Endothelial cell of umbilical vein (primary cell): ENCODE results near the gene TSSC4. TPM values are rescaled to one million over a fixed set of nuclear protein-coding genes. Genes with fewer than 3 reads are reported as not detected.

Experiments
- BruUV-seq: library from RNA; stranded (reverse); fragments of 400-500 nt; replicated peaks from 2 replicates; lab custom pipeline; 2021; lab: Mats Ljungman, UMichigan
- CTCF ChIA-PET: fragments of 300-600, 350-600 bp; sonication (Branson Sonifier 250); formaldehyde crosslinking; loops from one replicate; lab custom pipeline; 2021; ENCODE audit warnings: antibody characterized with exemption, inconsistent platforms; lab: Charles Lee
- POLR2A ChIA-PET: fragments of 300-600, 350-600 bp; sonication (Branson Sonifier 250); formaldehyde crosslinking; loops from one replicate; lab custom pipeline; 2021; ENCODE audit warnings: antibody characterized with exemption, inconsistent platforms; lab: Charles Lee
- DNase-seq: peaks from one replicate; pipeline ENCODE4 v3.0.0-alpha.2; 2011; ENCODE audit warnings: low read depth, low spot score
- FAIRE-seq: peaks from 2 replicates; lab custom pipeline; 2011; peaks lifted over from hg19 to GRCh38; lab: Jason Lieb, UNC
- H2AFZ ChIP-seq: 2 replicates; pipeline ENCODE4 v1.6.0; 2012; ENCODE audit warnings: low read depth, low read length, control low read depth, inconsistent platforms
- H3K27ac ChIP-seq: 2 replicates; pipeline ENCODE4 v1.5.1; 2011; ENCODE audit warnings: low read depth, mild to moderate bottlenecking, control low read depth, low read length, moderate library complexity; ENCODE audit not compliant: insufficient read depth
- H3K27me3 ChIP-seq, 2 experiments: 2 replicates each; pipeline versions ENCODE4 v1.6.0 to v1.6.1; 2011; ENCODE audit warnings: low read length in 2 of 2, mixed read lengths in 1 of 2; ENCODE audit not compliant: control insufficient read depth in 2 of 2, insufficient read depth in 2 of 2
- H3K36me3 ChIP-seq, 2 experiments: 2 replicates in 1 of 2; 3 replicates in 1 of 2; pipeline ENCODE4 v1.5.1; 2011; ENCODE audit warnings: low read length in 2 of 2, mild to moderate bottlenecking in 1 of 2, moderate library complexity in 1 of 2; ENCODE audit not compliant: control insufficient read depth in 2 of 2, insufficient read depth in 2 of 2; ENCODE audit errors: extremely low read depth in 1 of 2
- H3K4me1 ChIP-seq: 3 replicates; pipeline ENCODE4 v1.5.1; 2011; ENCODE audit warnings: mild to moderate bottlenecking, low read length; ENCODE audit not compliant: control insufficient read depth, insufficient read depth; ENCODE audit errors: extremely low read depth
- H3K4me2 ChIP-seq: 2 replicates; pipeline ENCODE4 v1.6.1; 2011; ENCODE audit warnings: low read length, control low read depth, mixed read lengths; ENCODE audit not compliant: insufficient read depth
- H3K4me3 ChIP-seq, 3 experiments: fragments of 200-600 bp in 1 of 3; sonication (generic), shearing (Covaris generic) in 1 of 3; replicated peaks in 1 of 3; 2 replicates each; pipeline ENCODE4 v1.5.1; 2011 to 2016; ENCODE audit warnings: control low read depth in 3 of 3, low read length in 3 of 3, mild to moderate bottlenecking in 2 of 3, inconsistent platforms in 1 of 3, low read depth in 1 of 3, moderate library complexity in 1 of 3; ENCODE audit not compliant: insufficient read depth in 1 of 3
- H3K79me2 ChIP-seq: 2 replicates; pipeline ENCODE4 v1.6.0; 2012; ENCODE audit warnings: low read length, inconsistent platforms; ENCODE audit not compliant: control insufficient read depth, insufficient read depth
- H3K9ac ChIP-seq: replicated peaks from 2 replicates; pipeline ENCODE3; 2011; ENCODE audit warnings: low read length, control low read depth; ENCODE audit not compliant: insufficient read depth; ENCODE audit errors: extremely low read depth
- H3K9me1 ChIP-seq: replicated peaks from 3 replicates; pipeline ENCODE4 v1.6.0; 2011; ENCODE audit warnings: mild to moderate bottlenecking, low read length; ENCODE audit not compliant: control insufficient read depth, insufficient read depth; ENCODE audit errors: extremely low read depth
- H3K9me3 ChIP-seq: replicated peaks from 2 replicates; pipeline ENCODE4 v1.5.1; 2012; ENCODE audit warnings: low read length, inconsistent platforms; ENCODE audit not compliant: control insufficient read depth, insufficient read depth
- H4K20me1 ChIP-seq: replicated peaks from 2 replicates; pipeline ENCODE3; 2011; ENCODE audit warnings: mild to moderate bottlenecking, low read length; ENCODE audit not compliant: control insufficient read depth, insufficient read depth; ENCODE audit errors: extremely low read depth
- CTCF ChIP-seq, 2 donors: IDR thresholded peaks; 1 replicate in 1 of 2; 2 replicates in 1 of 2; pipeline ENCODE4 v1.5.1; 2011; ENCODE audit warnings: low read length in 2 of 2, mild to moderate bottlenecking in 2 of 2, moderate library complexity in 2 of 2, control low read depth in 1 of 2, inconsistent platforms in 1 of 2, low read depth in 1 of 2; ENCODE audit not compliant: insufficient read depth in 1 of 2; ENCODE audit errors: extremely low read depth in 1 of 2
- EZH2 ChIP-seq: IDR thresholded peaks from 2 replicates; pipeline ENCODE4 v1.6.1; 2012; ENCODE audit warnings: borderline replicate concordance, low read depth, mild to moderate bottlenecking, moderate library complexity, low read length, inconsistent platforms; ENCODE audit not compliant: severe bottlenecking
- FOS ChIP-seq: IDR thresholded peaks from 2 replicates; pipeline ENCODE4 v1.6.1; 2011; ENCODE audit warnings: mild to moderate bottlenecking, low read length, moderate library complexity, borderline replicate concordance; ENCODE audit not compliant: insufficient read depth
- GATA2 ChIP-seq: IDR thresholded peaks from 2 replicates; pipeline ENCODE4 v1.7.0; 2011; ENCODE audit warnings: low read depth, mild to moderate bottlenecking, moderate library complexity, mixed read lengths, low read length; ENCODE audit not compliant: insufficient read length, insufficient read depth
- JUN ChIP-seq: IDR thresholded peaks from 2 replicates; pipeline ENCODE4 v1.6.1; 2011; ENCODE audit warnings: borderline replicate concordance, low read depth; ENCODE audit not compliant: insufficient read length, insufficient read depth
- MAX ChIP-seq: IDR thresholded peaks from 2 replicates; pipeline ENCODE4 v1.6.1; 2011; ENCODE audit not compliant: insufficient read depth, insufficient read length
- MYC ChIP-seq: IDR thresholded peaks from one replicate; pipeline ENCODE4 v1.6.1; 2011; ENCODE audit warnings: mild to moderate bottlenecking, low read depth, low read length
- POLR2A ChIP-seq: IDR thresholded peaks from 2 replicates; pipeline ENCODE4 v1.6.1; 2012; ENCODE audit warnings: low read depth, mild to moderate bottlenecking, control low read depth, low read length
- POLR2AphosphoS5 ChIP-seq: IDR thresholded peaks from 2 replicates; pipeline ENCODE4 v1.6.1; 2012; ENCODE audit warnings: low read depth, mild to moderate bottlenecking, control low read depth, low read length, moderate library complexity; ENCODE audit not compliant: insufficient read depth
- dilution Hi-C: fragments of 300-500 bp; cut with MboI; formaldehyde crosslinking; loops from one replicate; pipeline ENCODE4 v1.15.0; 2019; ENCODE audit warnings: low sequenced_read_pairs; ENCODE audit not compliant: extremely low pct_ligation_motif_present
- intact Hi-C: fragments of 100-400 bp; cut with micrococcal nuclease; formaldehyde crosslinking; loops from one replicate; pipeline ENCODE4 v1.10.0; 2022
- polyA plus RNA-seq, 4 experiments: library from polyadenylated mRNA; depleted of rRNA in 3 of 4; stranded (reverse) in 3 of 4; unstranded in 1 of 4; fragments of >200 nt; gene quantifications; 2 replicates each; pipeline versions ENCODE4 v1.2.1 to v1.2.3, GENCODE V29; 2011 to 2012; ENCODE audit warnings: missing spikeins in 1 of 4
- total RNA-seq: library from RNA; stranded (reverse); gene quantifications from 2 replicates; pipeline ENCODE4 v1.2.3, GENCODE V29; 2021

Gene TSSC4
- total and polyA plus RNA-seq, 2 donors (not counting 3 experiments of a cell fraction or from before 2014, with no cell fraction given) = 42.7 to 59.6 TPM

DNA sequence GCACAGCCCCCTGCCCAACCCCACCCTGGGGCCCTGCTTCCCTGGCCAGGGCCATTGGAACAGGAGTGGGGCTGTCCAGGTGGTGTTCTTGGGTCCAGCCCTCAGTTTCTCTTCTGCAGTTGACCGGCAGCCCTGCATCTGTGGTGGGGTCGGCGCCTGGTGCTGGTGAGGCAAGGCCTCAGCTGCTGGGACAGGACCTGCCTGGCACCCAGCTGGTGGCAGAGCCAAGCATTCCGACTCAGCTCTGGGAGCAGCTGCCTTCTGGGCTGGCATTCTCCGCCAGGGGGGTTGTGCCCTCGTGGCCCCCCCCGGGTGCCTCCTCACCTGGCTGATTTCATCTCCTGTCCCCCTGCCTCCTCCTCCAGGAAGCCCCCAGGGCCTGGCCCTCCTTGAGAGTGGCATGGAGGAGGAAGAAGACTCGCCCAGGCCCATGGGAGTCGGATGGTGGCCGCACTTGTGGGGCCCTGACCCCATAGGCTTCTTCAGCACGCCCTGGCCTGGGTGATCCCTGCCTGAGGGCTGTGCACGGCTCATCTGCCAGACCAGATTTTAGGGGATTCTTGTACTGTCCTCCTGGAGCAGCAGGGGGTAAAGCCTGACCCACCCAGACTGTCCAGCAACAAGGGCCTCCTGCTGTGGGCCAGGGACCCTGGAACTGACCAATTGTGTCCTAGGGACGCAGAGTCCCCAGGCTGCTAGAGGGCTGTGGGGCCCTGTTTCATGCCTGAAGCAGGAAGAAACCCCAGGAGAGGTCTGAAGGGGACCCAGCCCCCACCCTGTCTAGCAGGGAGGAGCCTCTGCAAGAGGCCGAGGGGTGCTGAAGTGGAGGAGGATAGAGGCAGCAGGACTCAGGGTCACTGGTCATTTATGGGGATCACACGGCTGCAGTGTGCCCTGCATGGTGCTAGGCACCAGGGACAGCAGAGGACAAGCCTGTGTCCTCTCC, 11.8 kb upstream of the TSSC4 start:
- FAIRE-seq = no peak
- dilution Hi-C loops = no loop called here
- POLR2A ChIA-PET = interaction anchor here (2.1 kb wide), 1 partner anchor 11 kb away, joined by 17 read pairs; the partner anchor contains the start of gene CD81

GRCh38 chr11:2389377-2390026, 11.0 kb upstream of the TSSC4 start:
- Histone ChIP-seq H3K79me2 (peaks cover 85% of the 10 kb centered on the region), H3K9me1 (no peaks in the 10 kb centered on the region), H3K4me3 (no peak overlapping the region), H3K27me3 (no peaks in the 10 kb centered on the region), H2AFZ (no peak overlapping the region), H3K4me2 (no peak overlapping the region), H3K27ac (no peak overlapping the region), H3K9me3 (no peaks in the 10 kb centered on the region), H3K9ac (no peak overlapping the region), H3K4me1 (peaks cover 9% of the 10 kb centered on the region), H4K20me1 (peaks cover 2% of the 10 kb centered on the region), H3K36me3 (peaks cover 2 to 27% of the 10 kb centered on the region in 2 experiments)
- TF ChIP-seq POLR2AphosphoS5 (no peak), POLR2A (no peak), MYC (no peak), MAX (no peak), EZH2 (no peak), GATA2 (no peak), FOS (no peak), JUN (no peak), CTCF (IDR thresholded peaks at IDR 0.05; ENCODE audit: extremely low read depth in 1 of 2, insufficient read depth in 1 of 2, low read depth in 1 of 2, low read length in 2 of 2) (no peak)
- dilution Hi-C loops (no loop called here), intact Hi-C loops (no loop called here)
- POLR2A ChIA-PET = no interaction called here
- BruUV-seq = no TSS peak
- CTCF ChIA-PET = no interaction called here
- FAIRE-seq (no peak), DNase-seq (no peak)

More for the DNA sequence above, 11.8 kb upstream of the TSSC4 start:
- no TSS peak for BruUV-seq
- Histone ChIP-seq H2AFZ (no peak overlapping the region), H3K36me3 (peaks cover 2 to 22% of the 10 kb centered on the region in 2 experiments), H3K4me2 (no peak overlapping the region), H3K9me1 (no peaks in the 10 kb centered on the region), H3K27me3 (no peaks in the 10 kb centered on the region), H4K20me1 (peaks cover 2% of the 10 kb centered on the region), H3K9me3 (no peaks in the 10 kb centered on the region), H3K27ac (no peak overlapping the region), H3K4me1 (peaks cover 12% of the 10 kb centered on the region), H3K4me3 (no peak overlapping the region), H3K79me2 (peaks cover 87% of the 10 kb centered on the region), H3K9ac (no peak overlapping the region)
- intact Hi-C loops = no loop called here
- TF ChIP-seq MYC = no peak
- no peak for TF ChIP-seq JUN
- no peak for TF ChIP-seq FOS
- TF ChIP-seq GATA2 = no peak
- CTCF ChIA-PET = interaction anchor here (1.5 to 2.4 kb wide), 2 partner anchors 11 to 84 kb away, joined by 5 to 13 read pairs; partner anchors contain the start of gene CD81
- DNase-seq = no peak
